HG02759 (cell line): ENCODE measurements around the gene UPF1.
A peak's percentile ranks its signal among the peaks of the same experiment; 100 is the strongest.
"Not testable (repeated sequence)": the region's sequence is repeated elsewhere in the genome, so short reads cannot be mapped to it uniquely, and the experiment has no call there.

ENCODE experiments used
- ATAC-seq: cut with Tn5 transposase; IDR thresholded peaks from one replicate; pipeline ENCODE4 v1.9.1; 2021; ENCODE audit warnings: mild to moderate bottlenecking, moderate library complexity; ENCODE audit not compliant: unreplicated experiment

The UPF1 gene

DNA sequence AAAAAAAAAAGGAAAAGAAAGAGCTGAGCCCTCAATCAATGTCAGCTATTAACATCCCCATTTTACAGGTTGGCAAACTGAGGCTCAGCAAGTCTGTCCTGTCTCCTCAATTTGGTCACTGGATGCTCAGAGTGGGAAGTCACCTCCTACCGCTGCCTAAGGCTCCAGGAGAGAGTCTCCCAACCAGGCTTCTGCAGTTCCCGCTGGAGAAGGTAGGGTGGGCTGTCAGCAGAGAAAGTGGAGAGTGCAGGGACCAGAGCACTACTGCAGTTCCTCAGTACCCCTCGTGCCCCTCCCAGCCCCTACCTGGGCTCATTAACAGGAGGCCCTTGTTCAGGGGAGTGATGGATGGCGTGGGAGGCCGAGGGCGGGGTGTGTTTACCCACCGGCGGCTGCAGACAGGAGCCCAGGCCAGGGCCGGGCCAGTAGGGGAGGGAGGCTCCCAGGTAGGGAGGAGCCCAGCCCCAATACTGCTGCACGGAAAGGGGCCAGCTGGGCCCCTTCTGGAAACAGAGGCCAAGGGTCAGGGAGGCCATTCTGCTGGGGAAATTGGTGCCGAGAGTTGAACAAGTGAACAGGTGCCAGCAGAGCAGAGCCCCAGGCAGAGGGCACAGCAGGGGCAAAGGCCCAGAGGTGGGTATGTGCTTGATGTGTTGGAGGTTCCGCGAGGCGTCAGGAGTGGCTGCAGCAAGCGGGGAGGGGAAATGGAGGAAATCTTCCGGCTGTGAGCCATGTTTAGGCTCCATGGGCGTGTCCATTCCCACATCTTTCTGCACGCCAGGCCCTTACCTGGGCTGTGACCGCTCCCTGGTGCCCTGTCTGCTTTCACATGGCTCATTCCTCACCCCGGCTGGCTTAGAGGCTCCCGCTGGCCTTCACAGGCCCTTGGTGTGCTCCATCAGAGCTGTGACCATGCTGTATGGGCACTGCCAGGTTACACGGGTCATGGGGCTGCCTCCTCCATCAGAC, 33.1 kb upstream of the UPF1 start:
- ATAC-seq: no peak

DNA sequence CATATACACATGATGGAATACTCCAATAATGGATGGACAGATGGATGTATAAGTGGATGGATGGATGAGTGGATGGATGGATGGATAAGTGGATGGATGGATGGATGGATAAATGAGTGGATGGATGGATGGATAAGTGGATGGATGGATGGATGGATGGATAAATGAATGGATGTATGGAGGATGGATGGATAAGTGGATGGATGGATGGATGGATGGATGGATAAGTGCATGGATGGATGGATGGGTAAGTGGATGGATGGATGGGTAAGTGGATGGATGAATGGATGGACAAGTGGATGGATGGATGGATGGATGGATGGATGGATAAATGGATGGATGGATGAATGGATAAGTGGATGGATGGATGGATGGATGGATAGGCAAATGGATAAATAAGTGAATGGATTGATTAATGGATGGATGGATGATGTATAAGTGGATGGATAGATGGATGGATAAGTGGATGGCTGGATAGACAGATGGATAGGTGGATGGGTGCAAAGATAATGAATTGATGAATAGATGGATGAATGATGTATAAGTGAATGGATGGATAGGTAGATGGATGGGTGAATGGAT, 32.3 kb upstream of the UPF1 start:
- no peak for ATAC-seq

DNA sequence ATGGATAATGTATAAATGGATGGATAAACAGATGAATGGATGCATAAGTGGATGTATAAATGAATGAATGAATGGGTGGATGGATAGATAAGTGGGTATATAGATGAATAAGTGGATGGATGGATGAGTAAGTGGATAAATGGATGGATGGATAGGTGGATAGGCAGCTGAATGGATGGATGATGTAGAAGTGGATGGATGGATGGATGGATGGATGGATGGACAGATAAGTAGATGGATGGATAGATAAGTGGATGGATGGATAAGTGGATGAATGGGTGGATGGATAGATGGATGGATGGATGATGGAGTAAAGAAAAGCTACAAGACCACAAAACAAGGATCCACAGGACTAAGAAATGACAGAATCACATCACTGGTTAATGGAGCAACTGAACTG, 31.7 kb upstream of the UPF1 start:
- ATAC-seq: no peak

DNA sequence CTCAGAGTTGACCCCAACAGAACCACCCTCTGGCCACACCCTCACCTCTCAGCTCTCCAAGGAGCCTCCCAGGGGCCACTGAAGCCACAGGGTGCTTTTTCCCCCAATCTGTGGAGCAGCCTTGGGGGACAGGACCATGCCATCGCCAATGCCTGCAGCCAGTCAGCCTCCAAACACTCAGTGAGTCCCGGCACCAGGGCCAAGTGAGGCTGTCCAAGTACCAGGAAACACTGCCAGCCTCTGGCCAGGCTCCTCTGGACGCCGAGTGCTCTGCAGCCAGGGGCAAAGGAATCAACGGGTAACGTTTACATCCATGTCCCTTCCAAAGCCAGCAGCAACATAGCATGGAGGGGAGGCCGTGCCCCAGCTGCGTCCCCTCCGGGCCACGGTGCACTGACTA, 31.1 kb upstream of the UPF1 start:
- ATAC-seq: no peak

DNA sequence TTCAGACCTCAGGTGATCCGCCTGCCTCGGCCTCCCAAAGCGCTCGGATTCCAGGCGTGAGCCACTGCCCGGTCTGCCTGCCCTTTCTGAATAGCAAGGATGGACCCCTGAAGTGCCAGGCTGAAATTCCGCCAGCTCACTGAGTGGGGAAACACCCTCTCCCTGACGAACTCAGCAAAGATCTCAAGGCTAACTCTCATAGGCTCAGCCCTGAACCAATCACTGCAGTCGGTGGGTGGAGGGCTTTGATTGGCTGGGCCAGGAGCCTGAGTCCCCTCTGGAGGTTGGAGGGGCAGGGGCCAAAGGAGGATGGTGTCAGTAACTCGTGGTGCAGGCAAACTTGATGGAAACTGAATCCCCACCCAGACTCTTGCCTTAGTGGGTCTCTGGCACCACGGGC, 29.4 kb upstream of the UPF1 start:
- ATAC-seq: no peak

DNA sequence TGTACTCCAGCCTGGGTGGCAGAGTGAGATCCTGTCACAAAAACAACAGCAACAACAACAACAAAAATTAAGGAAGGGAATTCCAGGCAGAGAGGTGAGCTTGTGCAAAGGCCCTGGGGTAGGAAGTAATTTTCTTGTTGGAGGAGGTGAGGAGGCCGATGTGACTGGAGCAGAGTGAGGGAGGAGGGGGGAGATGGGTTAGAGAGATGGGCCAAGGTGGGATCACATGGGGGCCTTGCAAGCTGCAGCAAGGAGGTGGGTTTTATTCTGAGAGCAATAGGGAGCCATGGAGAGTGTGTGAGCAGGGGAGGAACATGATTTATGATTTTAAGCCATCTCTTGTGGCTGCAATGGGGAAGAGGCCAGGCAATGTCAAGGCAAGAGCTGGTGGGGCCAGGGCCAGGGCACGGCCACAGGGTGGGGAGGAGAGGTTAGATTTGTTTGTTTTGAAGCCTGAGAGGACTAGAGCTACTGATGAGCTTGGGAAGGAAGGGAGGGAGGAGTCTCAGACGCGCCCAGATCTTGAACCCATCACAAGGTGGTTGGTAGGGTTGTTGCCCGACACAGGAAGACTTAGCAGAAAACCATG, 28.1 kb upstream of the UPF1 start:
- no peak for ATAC-seq

DNA sequence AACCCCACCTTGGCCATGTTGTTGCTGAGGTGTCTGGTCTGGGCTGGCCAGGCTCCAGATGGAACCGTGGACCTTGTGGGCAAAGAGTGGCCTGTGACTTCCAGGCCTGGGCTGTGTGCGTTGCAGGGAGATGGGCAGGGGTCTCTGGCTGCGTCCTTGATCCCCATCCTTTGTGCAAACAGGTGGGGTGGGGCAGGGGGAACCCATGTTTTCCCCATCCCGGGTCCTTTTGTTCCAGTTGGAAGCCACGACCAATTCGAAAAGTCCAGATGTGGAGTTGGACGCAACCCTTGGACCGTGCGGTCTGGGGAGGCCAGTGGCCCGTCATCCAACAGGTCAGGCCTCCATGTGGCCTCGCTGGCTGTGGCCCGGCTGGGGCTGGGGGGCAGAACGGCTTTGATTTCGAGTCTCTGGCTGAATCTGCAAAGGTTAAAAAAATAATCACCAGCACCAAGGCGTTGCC, 27.6 kb upstream of the UPF1 start:
- ATAC-seq: no peak

DNA sequence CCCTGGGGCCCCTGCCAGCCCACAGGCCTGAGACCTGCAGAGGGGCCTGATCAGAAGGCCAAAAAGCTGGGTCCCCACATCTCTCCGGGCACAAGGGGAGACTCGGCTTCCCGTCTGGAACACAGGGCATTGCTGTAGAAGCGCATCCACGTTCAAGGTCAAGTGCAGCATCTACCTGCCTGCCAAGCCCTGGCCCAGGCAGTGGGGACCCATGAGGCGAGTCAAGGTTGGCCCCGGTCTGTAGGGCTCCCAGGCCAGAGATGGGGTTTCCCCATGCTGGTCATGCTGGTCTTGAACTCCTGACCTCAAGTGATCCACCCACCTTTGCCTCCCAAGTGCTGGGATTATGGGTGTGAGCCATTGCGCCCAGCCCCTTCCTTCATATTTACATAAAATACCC, 27.1 kb upstream of the UPF1 start:
- ATAC-seq: no peak

DNA sequence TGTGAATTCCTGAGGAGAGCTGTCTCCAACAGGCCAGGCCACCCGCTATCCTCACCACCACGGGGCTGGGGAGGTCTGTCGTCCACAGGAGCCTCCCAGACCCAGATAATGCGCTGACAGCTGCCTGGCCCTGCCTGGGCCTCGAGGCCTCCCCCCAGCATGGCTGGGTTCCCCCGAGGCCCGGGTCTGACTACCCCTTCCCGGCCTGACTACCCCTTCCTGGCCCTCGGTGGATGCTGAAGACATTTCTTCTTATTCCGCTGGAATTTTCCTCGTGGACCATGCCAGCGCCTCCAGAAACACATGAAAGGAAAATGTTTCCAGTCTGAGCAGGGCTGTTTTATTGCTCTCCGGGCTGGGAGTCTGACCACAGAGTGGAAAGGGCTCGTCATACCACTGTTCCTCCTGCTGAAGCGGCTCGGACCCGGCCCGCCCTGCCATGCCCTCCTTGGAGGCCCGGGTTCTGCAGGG, 23.9 kb upstream of the UPF1 start:
- no peak for ATAC-seq

DNA sequence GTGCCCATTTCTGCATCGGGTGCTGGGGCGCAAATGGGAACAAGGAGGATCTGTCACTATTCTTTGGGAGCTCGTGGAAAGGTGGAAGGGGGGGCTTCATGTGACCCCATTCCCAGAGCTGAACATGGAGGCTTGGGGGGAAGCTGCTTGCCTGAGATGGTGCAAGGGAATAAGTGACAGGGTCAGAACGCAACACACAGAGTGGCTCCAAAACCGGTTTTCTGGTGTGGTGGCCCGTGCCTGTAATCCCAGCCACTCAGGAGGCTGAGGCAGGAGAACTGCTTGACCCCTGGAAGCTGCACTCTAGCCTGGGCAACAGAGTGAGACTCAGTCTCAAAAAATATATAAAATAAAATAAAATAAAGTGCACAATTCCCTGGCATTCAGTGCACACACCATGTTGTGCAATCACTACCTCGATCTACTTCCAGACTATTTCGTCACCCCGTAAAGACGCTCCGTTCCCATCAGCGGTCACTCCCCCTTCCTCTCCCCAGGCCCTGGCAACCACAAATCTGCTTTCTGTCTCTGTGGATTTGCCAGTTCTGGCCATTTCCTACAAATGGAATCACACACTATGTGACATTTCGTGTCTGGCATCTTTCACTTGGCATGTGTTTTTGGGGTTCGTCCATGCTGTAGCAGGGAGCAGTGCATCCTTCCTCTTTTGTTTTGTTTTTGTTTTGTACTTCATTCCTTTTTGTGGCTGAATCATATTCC, 22.4 kb upstream of the UPF1 start:
- no peak for ATAC-seq

DNA sequence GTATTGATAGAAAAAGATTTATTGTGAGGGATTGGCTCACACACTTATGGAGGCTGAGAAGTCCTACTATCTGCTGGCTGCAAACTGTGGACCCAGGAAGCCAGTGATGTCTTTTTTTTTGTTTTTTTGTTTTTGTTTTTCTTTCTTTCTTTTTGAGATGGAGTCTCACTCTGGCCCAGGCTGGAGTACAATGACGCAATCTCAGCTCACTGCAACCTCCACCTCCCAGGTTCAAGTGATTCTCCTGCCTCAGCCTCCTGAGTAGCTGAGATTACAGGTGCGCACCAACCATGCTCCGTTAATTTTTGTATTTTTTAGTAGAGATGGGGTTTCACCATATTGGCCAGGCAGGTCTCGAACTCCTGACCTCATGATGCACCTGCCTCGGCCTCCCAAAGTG, 20.1 kb upstream of the UPF1 start:
- not testable (repeated sequence) for ATAC-seq

DNA sequence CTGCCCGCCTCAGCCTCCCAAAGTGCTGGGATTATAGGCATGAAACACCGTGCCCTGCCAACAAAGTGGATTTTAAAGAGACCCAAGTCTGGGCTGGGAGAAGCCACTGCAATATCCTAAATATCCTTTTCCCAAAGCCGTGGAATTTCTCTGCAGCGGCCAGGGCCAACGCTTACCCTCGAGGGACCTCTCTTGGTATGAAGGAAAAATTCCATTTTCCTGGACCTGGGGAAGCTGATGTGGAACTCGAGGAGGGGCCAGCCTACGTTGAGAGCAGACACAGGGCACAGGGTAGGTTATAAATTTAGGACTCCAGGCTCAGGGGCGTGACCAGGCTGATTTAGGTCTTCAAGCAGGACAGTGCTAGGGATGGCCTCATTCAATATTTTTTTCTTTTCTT, 17.7 kb upstream of the UPF1 start:
- ATAC-seq: no peak

DNA sequence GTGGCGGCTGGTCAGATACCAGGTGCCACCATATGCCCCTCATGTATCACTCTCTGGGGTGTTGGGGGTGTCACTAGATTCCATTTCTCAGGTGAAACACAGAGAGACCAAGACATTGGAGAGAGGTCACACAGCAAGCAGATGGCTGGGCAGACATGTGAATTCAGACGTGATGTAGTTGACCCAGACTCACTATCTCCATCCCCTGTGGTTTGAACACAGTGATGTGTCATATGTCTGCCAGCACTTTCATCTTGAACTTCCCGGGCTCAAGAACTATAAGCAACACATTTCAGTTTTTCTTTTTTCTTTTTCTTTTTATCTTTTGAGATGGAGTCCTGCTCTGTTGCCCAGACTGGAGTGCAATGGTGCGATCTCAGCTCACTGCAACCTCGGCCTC, 16.1 kb upstream of the UPF1 start:
- ATAC-seq: no peak

DNA sequence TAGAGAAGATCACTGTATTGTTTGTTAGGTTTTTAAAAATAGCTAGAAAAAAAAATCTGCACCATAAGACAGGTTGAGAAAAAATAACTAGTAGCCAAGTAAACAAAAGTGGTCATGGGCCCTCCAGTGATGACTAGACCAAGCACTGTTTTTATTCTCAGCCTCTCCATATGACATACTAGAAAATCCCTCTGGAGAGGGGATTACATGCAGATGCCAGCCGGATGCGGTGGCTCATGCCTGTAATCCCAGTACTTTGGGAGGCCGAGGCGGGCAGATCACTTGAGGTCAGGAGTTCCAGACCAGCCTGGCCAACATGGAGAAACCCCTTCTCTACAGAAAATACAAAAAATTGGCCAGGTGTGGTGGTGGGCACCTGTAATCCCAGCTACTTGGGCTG, 15.1 kb upstream of the UPF1 start:
- not testable (repeated sequence) for ATAC-seq

DNA sequence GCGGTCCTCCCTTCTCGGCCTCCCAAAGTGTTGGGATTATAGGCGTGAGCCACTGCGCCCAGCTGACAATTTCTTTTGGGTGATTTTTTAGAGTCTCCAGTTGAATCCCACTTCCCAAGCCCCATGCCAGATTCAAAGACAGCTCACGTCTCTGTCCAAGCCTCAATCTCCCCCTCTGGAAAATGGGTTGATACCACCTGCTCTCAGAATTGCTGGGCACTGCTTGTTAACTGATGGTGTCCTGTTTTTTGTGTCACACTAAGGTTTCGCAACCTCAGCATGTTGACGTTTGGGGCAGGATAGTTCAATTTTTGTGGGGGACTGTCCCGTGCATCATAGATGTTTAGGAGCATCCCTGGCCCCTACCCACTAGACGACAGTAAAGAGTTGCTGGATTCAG, 14.2 kb upstream of the UPF1 start:
- no peak for ATAC-seq

DNA sequence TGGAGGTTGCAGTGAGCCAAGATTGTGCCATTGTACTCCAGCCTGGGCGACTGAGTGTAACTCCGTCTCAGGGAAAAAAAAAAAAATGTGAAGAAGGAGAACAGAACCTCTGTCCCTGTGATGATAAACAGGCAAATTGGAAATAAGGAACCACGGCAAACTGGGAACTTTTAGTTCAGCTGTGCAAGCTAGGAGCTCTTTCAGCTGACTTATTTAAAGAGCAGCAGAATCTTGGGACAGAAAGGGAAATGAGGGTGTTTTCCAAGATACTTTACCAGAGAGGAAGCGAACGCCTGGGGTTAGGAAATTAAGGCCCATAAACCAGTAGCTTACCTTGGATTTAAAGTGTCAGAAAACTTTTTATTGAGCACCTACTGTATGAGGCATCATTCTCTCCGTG, 3.0 kb upstream of the UPF1 start:
- ATAC-seq: no peak

DNA sequence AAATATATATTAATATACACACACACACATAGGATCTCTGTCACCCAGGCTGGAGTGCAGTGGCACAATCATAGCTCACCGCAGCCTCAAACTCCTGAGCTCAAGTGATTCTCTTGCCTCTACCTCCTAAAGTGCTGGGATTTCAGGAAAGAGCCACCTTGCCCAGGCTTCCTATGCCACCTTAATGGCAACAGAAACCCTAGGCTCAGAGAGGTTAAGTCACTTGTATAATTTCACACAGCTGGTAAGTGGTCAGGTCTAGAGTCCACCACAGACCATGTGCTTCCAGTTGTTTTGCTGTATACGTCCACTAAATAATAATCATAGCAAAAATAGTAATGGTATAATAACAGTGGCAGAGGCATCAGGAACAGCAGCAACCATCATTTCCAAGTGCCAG, 1.3 kb upstream of the UPF1 start:
- ATAC-seq: no peak

DNA sequence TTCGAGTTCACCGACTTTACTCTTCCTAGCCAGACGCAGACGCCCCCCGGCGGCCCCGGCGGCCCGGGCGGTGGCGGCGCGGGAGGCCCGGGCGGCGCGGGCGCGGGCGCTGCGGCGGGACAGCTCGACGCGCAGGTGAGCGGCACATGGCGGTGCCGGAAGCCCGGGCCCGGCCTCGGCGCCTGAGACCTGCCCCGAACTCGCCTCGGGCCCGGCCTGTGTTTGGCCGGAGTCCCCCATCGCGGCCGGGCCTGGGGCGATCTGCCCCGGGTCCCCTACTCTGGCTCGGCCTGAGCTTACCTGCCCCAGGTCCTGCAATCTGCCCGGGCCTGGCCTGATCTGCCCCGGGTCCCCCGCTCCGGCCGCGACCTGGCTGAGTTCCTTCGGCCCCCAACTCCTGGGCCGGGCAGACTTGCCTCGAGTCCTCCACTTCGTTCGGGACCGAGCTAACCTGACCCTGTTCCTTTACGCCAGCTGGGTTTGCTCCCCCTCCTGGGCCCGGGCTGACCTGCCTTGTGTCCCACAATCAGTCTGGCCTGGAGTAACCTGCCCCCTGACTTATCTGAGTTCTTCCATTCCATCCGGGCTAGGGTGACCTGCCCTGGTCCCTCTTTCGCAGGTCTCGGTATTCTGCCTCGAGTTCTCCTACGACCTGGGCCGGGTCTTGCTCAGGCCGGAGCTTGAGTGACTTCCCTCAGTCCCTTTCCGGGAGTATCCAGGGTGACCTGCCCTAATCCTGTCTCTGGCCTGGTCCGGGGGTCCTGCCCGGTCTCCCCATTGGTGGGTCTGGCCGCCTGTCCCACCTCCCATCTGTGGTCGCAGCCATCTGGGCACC, 764 bp downstream of the UPF1 start:
- peak; percentile 31 for ATAC-seq

DNA sequence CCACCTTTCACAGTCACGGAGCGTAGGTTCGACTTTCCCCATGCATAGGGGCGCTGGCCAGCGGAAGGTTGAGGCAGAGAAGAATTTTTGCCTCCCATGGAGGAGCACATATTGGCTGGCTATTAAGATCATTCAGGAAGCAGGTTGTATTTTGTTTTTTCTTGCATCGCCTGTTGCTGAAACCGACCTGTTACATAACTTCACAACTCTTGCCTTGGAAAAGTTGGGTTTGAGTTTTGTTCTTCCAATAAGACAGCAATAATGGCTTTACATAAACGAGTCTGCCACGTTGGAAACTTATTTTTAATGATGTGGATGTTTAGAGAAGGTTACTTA, 1.4 kb downstream of the UPF1 start:
- no peak for ATAC-seq

DNA sequence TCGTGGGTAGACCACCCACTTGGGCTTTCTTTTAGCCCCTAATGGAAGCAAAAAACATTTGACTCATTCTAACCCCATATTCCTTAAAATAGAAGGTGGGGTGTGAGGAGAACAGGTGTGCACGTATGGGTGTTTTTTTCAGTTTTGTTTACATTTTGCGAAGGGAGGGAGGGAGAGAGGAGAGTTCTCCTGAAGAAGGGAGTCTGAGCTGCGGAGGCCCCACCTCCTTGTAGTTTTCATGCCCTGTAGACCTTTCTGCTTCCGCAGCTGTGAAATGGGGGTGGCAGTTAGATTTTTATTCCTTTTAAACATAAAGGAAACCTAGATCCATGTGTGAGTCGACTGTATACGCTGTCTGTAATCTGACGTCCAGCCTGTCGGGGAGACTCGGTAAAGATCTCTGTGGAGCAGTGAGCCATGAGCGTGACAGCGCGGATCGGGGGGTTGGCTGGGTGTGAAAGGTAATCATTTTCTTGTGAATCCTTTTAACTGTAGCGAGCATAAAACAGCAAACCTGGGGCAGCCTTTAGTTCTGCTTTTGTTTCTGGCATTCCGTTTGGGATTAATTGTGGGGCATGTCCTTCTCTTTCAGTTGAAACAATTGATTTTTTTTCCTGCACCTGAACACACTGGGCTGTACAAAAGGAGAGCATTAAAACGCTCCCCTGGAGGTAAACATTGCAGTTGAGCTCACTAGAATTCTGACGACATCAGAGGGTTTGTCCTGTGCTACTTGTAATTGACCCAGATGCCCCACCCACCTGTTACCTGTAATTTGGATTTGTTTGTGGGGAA, 2.3 kb downstream of the UPF1 start:
- ATAC-seq: no peak
